T-cell (primary cell): ENCODE data around the gene TXNDC17. TPM values are rescaled to one million over a fixed set of nuclear protein-coding genes. Genes with fewer than 3 reads are reported as not detected.
A peak's percentile ranks its signal among the peaks of the same experiment; 100 is the strongest.
"Not testable (repeated sequence)": the region's sequence is repeated elsewhere in the genome, so short reads cannot be mapped to it uniquely, and the experiment has no call there.

Experiments
- ATAC-seq, 4 experiments: fragments of 200-7000 bp in 3 of 4; fragments of 150-1000 bp in 1 of 4; cut with Tn5 transposase; replicated peaks in 1 of 4; 1 replicate in 3 of 4; 2 replicates in 1 of 4; pipeline ENCODE4 v1.10.0; 2021; ENCODE audit warnings: moderate library complexity in 3 of 4, mild to moderate bottlenecking in 2 of 4, moderate number of reproducible peaks in 1 of 4
- CTCF ChIA-PET, 2 donors: fragments of 300-600 bp; sonication (Branson Sonifier 250); formaldehyde crosslinking; loops; one replicate each; lab custom pipeline; 2022; ENCODE audit warnings: antibody characterized with exemption in 2 of 2; lab: Charles Lee
- POLR2A ChIA-PET, 2 donors: fragments of 300-600 bp; sonication (Branson Sonifier 250); formaldehyde crosslinking; loops; one replicate each; lab custom pipeline; 2022; ENCODE audit warnings: antibody characterized with exemption in 2 of 2; lab: Charles Lee
- DNase-seq, 35 experiments: peaks; one replicate each; pipeline versions ENCODE4 v3.0.0 to v3.0.0-alpha.2; 2013 to 2023
- H3K27ac ChIP-seq: one replicate; pipeline ENCODE4 v1.5.1; 2013; ENCODE audit warnings: low read length
- H3K27me3 ChIP-seq, 2 experiments: replicated peaks in 1 of 2; 1 replicate in 1 of 2; 2 replicates in 1 of 2; pipeline versions ENCODE4 v1.6.1 to v1.7.0; 2013; ENCODE audit warnings: low read length in 1 of 2, mixed read lengths in 1 of 2; ENCODE audit not compliant: control insufficient read depth in 2 of 2, insufficient read depth in 2 of 2; ENCODE audit errors: extremely low read depth in 1 of 2
- H3K36me3 ChIP-seq, 2 donors: 1 replicate in 1 of 2; 2 replicates in 1 of 2; pipeline versions ENCODE4 v1.6.1 to v1.7.0; 2013; ENCODE audit warnings: low read length in 1 of 2; ENCODE audit not compliant: control insufficient read depth in 2 of 2, insufficient read depth in 1 of 2; ENCODE audit errors: extremely low read depth in 1 of 2
- H3K4me1 ChIP-seq, 2 experiments: 1 replicate in 1 of 2; 2 replicates in 1 of 2; pipeline versions ENCODE4 v1.6.1 to v1.7.0; 2013; ENCODE audit warnings: low read length in 2 of 2, mixed read lengths in 1 of 2; ENCODE audit not compliant: insufficient read depth in 2 of 2, control insufficient read depth in 1 of 2; ENCODE audit errors: extremely low read depth in 1 of 2
- H3K4me3 ChIP-seq, 2 donors: 1 replicate in 1 of 2; 2 replicates in 1 of 2; pipeline versions ENCODE4 v1.5.1 to v1.7.0; 2013; ENCODE audit warnings: mild to moderate bottlenecking in 2 of 2, low read length in 1 of 2, moderate library complexity in 1 of 2; ENCODE audit not compliant: control insufficient read depth in 1 of 2; ENCODE audit errors: extremely low read depth in 1 of 2
- H3K9me3 ChIP-seq: 2 replicates; pipeline ENCODE4 v1.7.0; 2013
- H3K27ac Mint-ChIP-seq, 2 donors: one replicate each; pipeline ENCODE4 v1.8.0; 2020 to 2021; ENCODE audit warnings: mild to moderate bottlenecking in 2 of 2, mixed read lengths in 2 of 2
- H3K27me3 Mint-ChIP-seq, 2 donors: one replicate each; pipeline ENCODE4 v1.8.0; 2021 to 2022; ENCODE audit warnings: mixed read lengths in 2 of 2
- H3K36me3 Mint-ChIP-seq: one replicate; pipeline ENCODE4 v1.8.0; 2021; ENCODE audit warnings: mixed read lengths
- H3K4me1 Mint-ChIP-seq, 3 donors: one replicate each; pipeline ENCODE4 v1.8.0; 2020 to 2022; ENCODE audit warnings: mixed read lengths in 3 of 3, mild to moderate bottlenecking in 1 of 3
- H3K4me3 Mint-ChIP-seq, 3 donors: one replicate each; pipeline ENCODE4 v1.8.0; 2020 to 2022; ENCODE audit warnings: mild to moderate bottlenecking in 3 of 3, mixed read lengths in 3 of 3, moderate library complexity in 3 of 3
- H3K9me3 Mint-ChIP-seq, 3 donors: one replicate each; pipeline ENCODE4 v1.8.0; 2020 to 2022; ENCODE audit warnings: mixed read lengths in 3 of 3
- WGBS: methylation state at CpG from one replicate; pipeline ENCODE4 v1.1.5; 2013; ENCODE audit warnings: missing lambda C conversion rate; ENCODE audit not compliant: insufficient coverage; 5-methylcytosine and 5-hydroxymethylcytosine counted together
- total RNA-seq, 35 experiments: library from RNA in 6 of 35; stranded (reverse) in 6 of 35; fragments of 120-200 nt in 1 of 35; gene quantifications; one replicate each; pipeline versions ENCODE4 v1.2.1 to v1.2.4 and lab custom pipeline; 2013 to 2026

TXNDC17 gene
- total RNA-seq, 5 donors from 2014 or later (not counting 1 experiment from before 2014, with no cell fraction given) = 14.6 to 21.3 (median 17.9) TPM

DNA sequence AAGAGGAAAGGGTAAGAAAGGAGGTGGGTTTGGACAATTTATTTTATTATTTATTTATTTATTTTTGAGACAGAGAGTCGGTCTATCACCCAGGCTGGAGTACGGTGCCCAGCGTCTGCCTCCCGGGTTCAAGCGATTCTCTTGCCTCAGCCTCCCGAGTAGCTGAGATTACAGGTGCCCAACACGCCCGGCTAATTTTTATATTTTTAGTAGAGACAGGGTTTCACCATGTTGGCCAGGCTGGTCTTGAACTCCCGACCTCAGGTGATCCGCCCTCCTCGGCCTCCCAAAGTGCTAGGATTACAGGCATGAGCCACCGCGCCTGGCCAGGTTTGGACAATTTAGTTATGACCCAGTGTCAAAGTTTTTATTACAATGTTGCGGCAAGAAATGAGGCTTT lies 22.3 kb downstream of the TXNDC17 start:
- ATAC-seq, H3K4me1 ChIP-seq, H3K27ac ChIP-seq, H3K36me3 ChIP-seq, H3K27me3 ChIP-seq, POLR2A ChIA-PET, DNase-seq, H3K27ac Mint-ChIP-seq, CTCF ChIA-PET, H3K9me3 ChIP-seq, H3K9me3 Mint-ChIP-seq, H3K4me3 ChIP-seq, H3K4me3 Mint-ChIP-seq, H3K27me3 Mint-ChIP-seq: not testable (repeated sequence)
- Mint-ChIP-seq H3K36me3 (peaks cover 13% of the 10 kb centered on the region), H3K4me1 (peaks cover 27 to 38% (median 28%) of the 10 kb centered on the region in 3 donors)
- WGBS = 100% methylated on average over 9 of the region's 14 CpGs

DNA sequence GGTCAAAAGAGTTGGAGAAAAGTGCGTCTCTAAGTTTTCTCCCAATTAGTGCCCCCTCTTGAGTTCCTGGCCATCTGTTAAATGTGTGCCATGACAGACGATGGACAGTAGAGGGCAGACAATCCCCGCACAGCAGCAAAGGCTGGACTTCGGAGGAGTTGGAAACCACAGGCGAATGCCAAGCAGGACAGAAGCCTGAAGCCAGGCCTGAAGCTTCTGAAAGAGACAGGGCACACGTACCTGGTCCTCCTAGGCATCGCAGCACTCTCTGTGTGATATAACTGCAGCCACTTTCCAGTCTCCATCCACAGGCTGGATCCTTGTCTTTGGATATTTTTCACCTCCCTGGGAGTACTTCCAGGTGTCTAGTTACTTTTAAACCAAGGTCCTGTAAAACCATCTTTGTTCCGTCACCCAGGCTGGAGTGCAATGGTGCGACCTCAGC lies 25.2 kb downstream of the TXNDC17 start:
- ATAC-seq = peak; percentile 65 to 73 (median 70)
- H3K36me3 ChIP-seq = no peaks in the 10 kb centered on the region
- peak in 8 of 35 experiments; percentile 13 to 66 (median 30) for DNase-seq
- POLR2A ChIA-PET = no interaction called here
- H3K4me3 ChIP-seq = no peak overlapping the region
- H3K27me3 Mint-ChIP-seq = peaks cover 0 to 2% of the 10 kb centered on the region in 2 donors
- H3K27me3 ChIP-seq = peaks cover 0 to 3% of the 10 kb centered on the region in 2 experiments
- no peak overlapping the region for H3K27ac ChIP-seq
- 10% methylated on average over 7 of the region's 9 CpGs for WGBS
- CTCF ChIA-PET = interaction anchor here (0.6 to 1.5 kb wide), 4 partner anchors 177 to 1631 kb away, joined by 3 to 4 read pairs (median 3); partner anchors contain the start of gene SLC52A1 (in 1 of the 2)
- no peaks in the 10 kb centered on the region for H3K9me3 Mint-ChIP-seq
- H3K4me1 ChIP-seq = peaks cover 0 to 4% of the 10 kb centered on the region in 2 experiments
- H3K36me3 Mint-ChIP-seq = peaks cover 13% of the 10 kb centered on the region
- H3K9me3 ChIP-seq = no peaks in the 10 kb centered on the region
- peaks cover 9 to 23% (median 11%) of the 10 kb centered on the region in 3 donors for H3K4me1 Mint-ChIP-seq
- H3K27ac Mint-ChIP-seq = no peak overlapping the region
- no peak overlapping the region for H3K4me3 Mint-ChIP-seq

DNA sequence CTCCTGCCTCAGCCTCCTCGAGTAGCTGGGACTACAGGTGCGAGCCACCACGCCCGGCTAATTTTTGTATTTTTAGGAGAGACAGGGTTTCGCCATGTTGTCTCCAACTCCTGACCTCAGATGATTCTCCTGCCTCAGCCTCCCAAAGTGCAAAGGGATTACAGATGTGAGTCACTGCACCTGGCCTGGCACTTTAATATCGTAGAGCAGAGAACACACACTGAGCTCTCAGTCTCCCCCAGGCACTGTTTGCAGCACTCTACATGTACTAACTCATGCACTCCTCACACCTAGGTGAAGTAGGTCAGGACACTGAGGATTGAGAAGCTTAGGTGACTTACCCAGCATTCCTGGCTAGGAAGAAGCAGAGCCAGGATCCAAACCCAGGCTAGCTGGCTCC lies 25.7 kb downstream of the TXNDC17 start:
- CTCF ChIA-PET = interaction anchor here (0.6 to 1.5 kb wide), 5 partner anchors 176 to 1631 kb away, joined by 3 to 4 read pairs (median 3); partner anchors contain the start of gene SLC52A1 (in 1 of the 2)

DNA sequence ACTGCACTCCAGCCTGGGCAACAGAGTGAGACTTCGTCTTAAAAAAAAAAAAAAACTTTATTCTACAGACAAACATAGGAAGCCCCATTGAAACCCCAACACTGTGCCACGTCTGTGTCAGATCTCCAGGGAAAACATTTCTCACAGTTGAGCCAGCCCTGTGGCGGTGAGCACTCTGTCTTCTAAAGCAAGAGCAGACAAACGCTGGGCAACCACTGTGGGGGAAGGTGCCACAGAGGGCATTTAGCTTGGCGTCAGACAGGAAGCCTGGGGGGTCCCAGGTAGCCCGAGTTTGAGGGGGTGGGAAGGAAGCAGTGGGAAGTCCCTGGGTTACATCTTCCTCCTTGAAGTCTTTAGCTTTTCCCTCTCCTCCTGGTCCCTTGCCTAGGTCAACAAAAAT lies 26.7 kb downstream of the TXNDC17 start:
- Histone ChIP-seq H3K9me3 (no peaks in the 10 kb centered on the region), H3K4me1 (peaks cover 0 to 4% of the 10 kb centered on the region in 2 experiments), H3K27ac (no peak overlapping the region), H3K36me3 (no peaks in the 10 kb centered on the region), H3K27me3 (peaks cover 0 to 3% of the 10 kb centered on the region in 2 experiments), H3K4me3 (no peak overlapping the region)
- Mint-ChIP-seq H3K27me3 (peaks cover 0 to 2% of the 10 kb centered on the region in 2 donors), H3K27ac (no peak overlapping the region), H3K4me1 (peaks cover 3 to 18% (median 6%) of the 10 kb centered on the region in 3 donors), H3K4me3 (no peak overlapping the region), H3K9me3 (no peaks in the 10 kb centered on the region), H3K36me3 (peaks cover 10% of the 10 kb centered on the region)
- POLR2A ChIA-PET = no interaction called here
- CTCF ChIA-PET = interaction anchor here in 1 of 2 donors (0.7 to 1.5 kb wide), 2 partner anchors 175 to 1486 kb away, joined by 3 to 4 read pairs; no protein-coding TSS in a partner anchor
- ATAC-seq (no peak), DNase-seq (no peak)
- WGBS = 42% methylated on average over 4 of the region's 6 CpGs

More for the DNA sequence above, 25.7 kb downstream of the TXNDC17 start:
- Histone ChIP-seq H3K36me3 (no peaks in the 10 kb centered on the region), H3K4me3 (no peak overlapping the region), H3K9me3 (no peaks in the 10 kb centered on the region), H3K4me1 (peaks cover 0 to 4% of the 10 kb centered on the region in 2 experiments), H3K27ac (no peak overlapping the region), H3K27me3 (peaks cover 0 to 3% of the 10 kb centered on the region in 2 experiments)
- Mint-ChIP-seq H3K27me3 (peaks cover 0 to 2% of the 10 kb centered on the region in 2 donors), H3K4me1 (peaks cover 4 to 19% (median 8%) of the 10 kb centered on the region in 3 donors), H3K27ac (no peak overlapping the region), H3K9me3 (no peaks in the 10 kb centered on the region), H3K4me3 (no peak overlapping the region), H3K36me3 (peaks cover 13% of the 10 kb centered on the region)
- DNase-seq = no peak
- 67% methylated on average over 1 of the region's 6 CpGs for WGBS
- no peak for ATAC-seq
- POLR2A ChIA-PET = interaction anchor here in 1 of 2 donors (0.6 kb wide), 1 partner anchor 12 kb away, joined by 3 read pairs; no protein-coding TSS in a partner anchor

DNA sequence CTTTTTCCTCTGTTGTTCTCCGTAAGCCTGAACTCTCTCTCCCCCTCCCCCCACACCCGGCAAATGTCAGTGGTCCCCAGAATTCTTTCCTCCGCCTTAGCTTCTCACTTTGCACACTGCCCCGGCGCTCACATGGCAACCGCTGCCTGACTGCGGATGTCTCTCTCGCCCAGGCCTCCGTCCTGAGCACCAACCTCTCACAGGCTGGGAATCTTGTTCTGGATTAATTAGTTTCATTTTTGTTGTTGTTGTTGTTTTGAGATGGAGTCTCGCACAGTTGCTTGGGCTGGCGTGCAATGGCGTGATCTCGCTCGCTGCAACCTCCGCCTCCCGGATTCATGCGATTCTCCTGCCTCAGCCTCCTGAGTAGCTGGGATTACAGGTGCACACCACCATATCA lies 27.4 kb downstream of the TXNDC17 start:
- DNase-seq = no peak
- ATAC-seq = no peak
- Mint-ChIP-seq H3K9me3 (no peaks in the 10 kb centered on the region), H3K36me3 (peaks cover 9% of the 10 kb centered on the region), H3K27me3 (peaks cover 0 to 2% of the 10 kb centered on the region in 2 donors), H3K4me1 (peaks cover 3 to 18% (median 6%) of the 10 kb centered on the region in 3 donors), H3K4me3 (no peak overlapping the region), H3K27ac (no peak overlapping the region)
- H3K4me1 ChIP-seq = peaks cover 0 to 4% of the 10 kb centered on the region in 2 experiments
- no peak overlapping the region for H3K27ac ChIP-seq
- 100% methylated on average over 3 of the region's 17 CpGs for WGBS
- no peaks in the 10 kb centered on the region for H3K36me3 ChIP-seq
- no peak overlapping the region for H3K4me3 ChIP-seq
- H3K27me3 ChIP-seq = peaks cover 0 to 3% of the 10 kb centered on the region in 2 experiments
- ChIA-PET CTCF (no interaction called here), POLR2A (no interaction called here)
- no peaks in the 10 kb centered on the region for H3K9me3 ChIP-seq

DNA sequence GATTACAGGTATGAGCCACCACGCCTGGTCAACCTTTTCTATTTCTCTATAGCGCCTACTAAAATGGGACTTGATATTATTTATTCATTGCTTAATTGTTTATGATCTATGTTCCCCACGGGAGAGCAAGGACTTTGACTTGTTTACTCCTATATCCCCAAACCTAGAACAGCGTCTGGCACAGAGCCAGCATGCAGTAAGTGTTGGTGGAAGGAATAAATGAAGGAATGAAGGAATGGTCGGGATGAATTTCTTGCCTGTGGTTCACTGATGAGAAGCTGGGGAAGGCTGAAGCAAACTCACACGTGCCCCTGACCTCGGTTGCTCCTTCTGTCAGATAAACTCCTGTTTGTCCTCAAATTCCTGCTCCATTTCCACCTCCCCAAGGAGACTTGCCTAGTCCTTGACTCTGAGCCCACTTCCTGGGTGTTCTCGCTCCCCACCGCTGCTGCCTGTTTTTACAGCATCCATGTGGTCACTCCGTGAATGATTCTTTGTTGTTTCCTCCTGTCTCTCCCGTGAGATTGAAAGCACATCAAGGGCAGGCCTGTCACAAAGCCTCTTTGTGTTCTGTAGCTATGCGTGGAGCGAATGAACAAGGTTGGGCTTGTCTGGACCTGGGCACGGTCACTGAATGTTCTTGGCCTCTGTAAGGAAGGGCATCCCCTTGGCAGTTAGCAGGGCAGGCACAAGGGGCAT lies 28.0 kb downstream of the TXNDC17 start:
- Mint-ChIP-seq H3K4me1 (peaks cover 3 to 18% (median 6%) of the 10 kb centered on the region in 3 donors), H3K9me3 (no peaks in the 10 kb centered on the region), H3K4me3 (no peak overlapping the region), H3K36me3 (peaks cover 9% of the 10 kb centered on the region), H3K27me3 (peaks cover 0 to 2% of the 10 kb centered on the region in 2 donors), H3K27ac (no peak overlapping the region)
- no peak overlapping the region for H3K27ac ChIP-seq
- ATAC-seq = no peak
- POLR2A ChIA-PET = no interaction called here
- H3K27me3 ChIP-seq = peaks cover 0 to 3% of the 10 kb centered on the region in 2 experiments
- H3K4me3 ChIP-seq = no peak overlapping the region
- H3K4me1 ChIP-seq = peaks cover 0 to 4% of the 10 kb centered on the region in 2 experiments
- no peaks in the 10 kb centered on the region for H3K9me3 ChIP-seq
- no peak for DNase-seq
- no peaks in the 10 kb centered on the region for H3K36me3 ChIP-seq
- CTCF ChIA-PET = no interaction called here
- 96% methylated on average over 9 of the region's 14 CpGs for WGBS
